ENCODE results near the gene KRTAP10-6. TPM values are rescaled to one million over a fixed set of nuclear protein-coding genes. Genes with fewer than 3 reads are reported as not detected.
"Not testable (repeated sequence)": the region's sequence is repeated elsewhere in the genome, so short reads cannot be mapped to it uniquely, and the experiment has no call there.

The KRTAP10-6 gene
- polyA plus RNA-seq, 4 donors: not detected

- WGBS, 3 donors: 83 to 87% (median 84%) methylated on average over 28 of the region's 28 CpGs
- DNase-seq (no peak), FAIRE-seq (no peak)
Measured at GRCh38 chr21:44614961-44615391, 22.7 kb upstream of the KRTAP10-6 start.

GRCh38 chr21:44614161-44614631 is 21.9 kb upstream of the KRTAP10-6 start:
- peaks cover 0 to 18% of the 10 kb centered on the region in 2 donors for H3K9me3 ChIP-seq (ENCODE audit: control insufficient read depth in 2 of 2, insufficient read depth in 1 of 2, low read depth in 1 of 2, low read length in 1 of 2)
- DNase-seq: no peak
- WGBS, 3 donors: 79 to 85% (median 79%) methylated on average over 20 of the region's 20 CpGs
- peaks cover 0 to 2% (median 0%) of the 10 kb centered on the region in 3 donors for H3K4me1 ChIP-seq (ENCODE audit: control insufficient read depth in 3 of 3, insufficient read depth in 2 of 3, low read depth in 1 of 3, low read length in 2 of 3)
- FAIRE-seq: no peak
- H3K27me3 ChIP-seq (ENCODE audit: control insufficient read depth in 3 of 3, insufficient read depth in 3 of 3, low read length in 3 of 3): peaks cover 0 to 2% (median 0%) of the 10 kb centered on the region in 3 donors
- no peak overlapping the region for H3K4me3 ChIP-seq (ENCODE audit: low read depth in 1 of 3, low read length in 3 of 3)
- no peak overlapping the region for H3K27ac ChIP-seq (ENCODE audit: low read depth in 1 of 3, low read length in 2 of 3)
- no peaks in the 10 kb centered on the region for H3K36me3 ChIP-seq (ENCODE audit: control insufficient read depth in 3 of 3, insufficient read depth in 2 of 3, low read depth in 1 of 3, low read length in 3 of 3)

More at GRCh38 chr21:44614961-44615391, 22.7 kb upstream of the KRTAP10-6 start:
- Histone ChIP-seq H3K9me3 (ENCODE audit: control insufficient read depth in 2 of 2, insufficient read depth in 1 of 2, low read depth in 1 of 2, low read length in 1 of 2) (peaks cover 0 to 18% of the 10 kb centered on the region in 2 donors), H3K27ac (ENCODE audit: low read depth in 1 of 3, low read length in 2 of 3) (no peak overlapping the region), H3K4me1 (ENCODE audit: control insufficient read depth in 3 of 3, insufficient read depth in 2 of 3, low read depth in 1 of 3, low read length in 2 of 3) (peaks cover 0 to 2% (median 0%) of the 10 kb centered on the region in 3 donors), H3K4me3 (ENCODE audit: low read depth in 1 of 3, low read length in 3 of 3) (no peak overlapping the region), H3K36me3 (ENCODE audit: control insufficient read depth in 3 of 3, insufficient read depth in 2 of 3, low read depth in 1 of 3, low read length in 3 of 3) (no peaks in the 10 kb centered on the region), H3K27me3 (ENCODE audit: control insufficient read depth in 3 of 3, insufficient read depth in 3 of 3, low read length in 3 of 3) (peaks cover 0 to 2% (median 0%) of the 10 kb centered on the region in 3 donors)

GRCh38 chr21:44613386-44614155 is 21.3 kb upstream of the KRTAP10-6 start:
- Histone ChIP-seq H3K4me1 (ENCODE audit: control insufficient read depth in 3 of 3, insufficient read depth in 2 of 3, low read depth in 1 of 3, low read length in 2 of 3) (peaks cover 0 to 2% (median 0%) of the 10 kb centered on the region in 3 donors), H3K9me3 (ENCODE audit: control insufficient read depth in 2 of 2, insufficient read depth in 1 of 2, low read depth in 1 of 2, low read length in 1 of 2) (peaks cover 0 to 18% of the 10 kb centered on the region in 2 donors), H3K27ac (ENCODE audit: low read depth in 1 of 3, low read length in 2 of 3) (no peak overlapping the region), H3K4me3 (ENCODE audit: low read depth in 1 of 3, low read length in 3 of 3) (no peak overlapping the region), H3K27me3 (ENCODE audit: control insufficient read depth in 3 of 3, insufficient read depth in 3 of 3, low read length in 3 of 3) (peaks cover 0 to 2% (median 0%) of the 10 kb centered on the region in 3 donors), H3K36me3 (ENCODE audit: control insufficient read depth in 3 of 3, insufficient read depth in 2 of 3, low read depth in 1 of 3, low read length in 3 of 3) (no peaks in the 10 kb centered on the region)
- FAIRE-seq: no peak
- 79 to 87% (median 86%) methylated on average over 20 to 26 of the region's 26 CpGs for WGBS, 3 donors
- DNase-seq: no peak

- H3K9me3 ChIP-seq (ENCODE audit: control insufficient read depth in 2 of 2, insufficient read depth in 1 of 2, low read depth in 1 of 2, low read length in 1 of 2): peaks cover 0 to 18% of the 10 kb centered on the region in 2 donors
- H3K27ac ChIP-seq (ENCODE audit: low read depth in 1 of 3, low read length in 2 of 3): no peak overlapping the region
- no peaks in the 10 kb centered on the region for H3K36me3 ChIP-seq (ENCODE audit: control insufficient read depth in 3 of 3, insufficient read depth in 2 of 3, low read depth in 1 of 3, low read length in 3 of 3)
- WGBS, 3 donors: 70 to 85% (median 77%) methylated on average over 12 to 13 of the region's 13 CpGs
- H3K27me3 ChIP-seq (ENCODE audit: control insufficient read depth in 3 of 3, insufficient read depth in 3 of 3, low read length in 3 of 3): peaks cover 0 to 2% (median 0%) of the 10 kb centered on the region in 3 donors
- H3K4me1 ChIP-seq (ENCODE audit: control insufficient read depth in 3 of 3, insufficient read depth in 2 of 3, low read depth in 1 of 3, low read length in 2 of 3): no peaks in the 10 kb centered on the region
- no peak overlapping the region for H3K4me3 ChIP-seq (ENCODE audit: low read depth in 1 of 3, low read length in 3 of 3)
- FAIRE-seq: no peak
- no peak for DNase-seq
Measured at GRCh38 chr21:44612669-44613229, 20.4 kb upstream of the KRTAP10-6 start.

DNA sequence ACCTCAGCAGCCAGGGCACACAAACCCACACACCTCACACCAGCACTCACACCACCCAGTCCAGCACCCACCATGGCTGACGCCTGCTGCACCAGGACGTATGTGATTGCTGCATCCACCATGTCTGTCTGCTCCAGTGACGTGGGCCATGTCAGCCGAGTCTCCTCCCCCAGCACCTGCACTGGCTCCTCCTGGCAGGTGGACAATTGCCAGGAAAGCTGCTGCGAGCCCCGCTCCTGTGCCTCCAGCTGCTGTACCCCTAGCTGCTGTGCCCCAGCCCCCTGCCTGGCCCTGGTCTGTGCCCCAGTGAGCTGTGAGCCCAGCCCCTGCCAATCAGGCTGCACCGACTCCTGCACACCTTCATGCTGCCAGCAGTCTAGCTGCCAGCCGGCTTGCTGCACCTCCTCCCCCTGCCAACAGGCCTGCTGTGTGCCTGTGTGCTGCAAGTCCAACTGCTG is 19.8 kb upstream of the KRTAP10-6 start, which contains the start of gene KRTAP10-8:
Gene KRTAP10-8, plus strand, starts transcription at position 51 of the 458 bp plus-strand sequence. Its CDS starts 22 bp downstream, at position 73.
- Histone ChIP-seq H3K27ac (ENCODE audit: low read depth in 1 of 3, low read length in 2 of 3) (no peak within 1 kb of the TSS), H3K27me3 (ENCODE audit: control insufficient read depth in 3 of 3, insufficient read depth in 3 of 3, low read length in 3 of 3) (peaks cover 0 to 2% (median 0%) of the 10 kb centered on the region in 3 donors), H3K36me3 (ENCODE audit: control insufficient read depth in 3 of 3, insufficient read depth in 2 of 3, low read depth in 1 of 3, low read length in 3 of 3) (no peaks in the 10 kb centered on the region), H3K4me3 (ENCODE audit: low read depth in 1 of 3, low read length in 3 of 3) (no peak within 1 kb of the TSS), H3K9me3 (ENCODE audit: control insufficient read depth in 2 of 2, insufficient read depth in 1 of 2, low read depth in 1 of 2, low read length in 1 of 2) (peaks cover 0 to 18% of the 10 kb centered on the region in 2 donors), H3K4me1 (ENCODE audit: control insufficient read depth in 3 of 3, insufficient read depth in 2 of 3, low read depth in 1 of 3, low read length in 2 of 3) (no peaks in the 10 kb centered on the region)
- WGBS, 3 donors: 41 to 84% (median 63%) methylated on average over 8 of the region's 8 CpGs
- FAIRE-seq (no peak), DNase-seq (no peak)

GRCh38 chr21:44611551-44611950 is 19.2 kb upstream of the KRTAP10-6 start:
- H3K4me3 ChIP-seq (ENCODE audit: low read depth in 1 of 3, low read length in 3 of 3): no peak overlapping the region
- no peak for DNase-seq
- H3K9me3 ChIP-seq (ENCODE audit: control insufficient read depth in 2 of 2, insufficient read depth in 1 of 2, low read depth in 1 of 2, low read length in 1 of 2): peaks cover 0 to 18% of the 10 kb centered on the region in 2 donors
- H3K4me1 ChIP-seq (ENCODE audit: control insufficient read depth in 3 of 3, insufficient read depth in 2 of 3, low read depth in 1 of 3, low read length in 2 of 3): no peaks in the 10 kb centered on the region
- WGBS, 3 donors: 72 to 84% (median 80%) methylated on average over 4 of the region's 4 CpGs
- H3K36me3 ChIP-seq (ENCODE audit: control insufficient read depth in 3 of 3, insufficient read depth in 2 of 3, low read depth in 1 of 3, low read length in 3 of 3): no peaks in the 10 kb centered on the region
- FAIRE-seq: no peak
- H3K27me3 ChIP-seq (ENCODE audit: control insufficient read depth in 3 of 3, insufficient read depth in 3 of 3, low read length in 3 of 3): peaks cover 0 to under 1% (median 0%) of the 10 kb centered on the region in 3 donors
- H3K27ac ChIP-seq (ENCODE audit: low read depth in 1 of 3, low read length in 2 of 3): no peak overlapping the region

DNA sequence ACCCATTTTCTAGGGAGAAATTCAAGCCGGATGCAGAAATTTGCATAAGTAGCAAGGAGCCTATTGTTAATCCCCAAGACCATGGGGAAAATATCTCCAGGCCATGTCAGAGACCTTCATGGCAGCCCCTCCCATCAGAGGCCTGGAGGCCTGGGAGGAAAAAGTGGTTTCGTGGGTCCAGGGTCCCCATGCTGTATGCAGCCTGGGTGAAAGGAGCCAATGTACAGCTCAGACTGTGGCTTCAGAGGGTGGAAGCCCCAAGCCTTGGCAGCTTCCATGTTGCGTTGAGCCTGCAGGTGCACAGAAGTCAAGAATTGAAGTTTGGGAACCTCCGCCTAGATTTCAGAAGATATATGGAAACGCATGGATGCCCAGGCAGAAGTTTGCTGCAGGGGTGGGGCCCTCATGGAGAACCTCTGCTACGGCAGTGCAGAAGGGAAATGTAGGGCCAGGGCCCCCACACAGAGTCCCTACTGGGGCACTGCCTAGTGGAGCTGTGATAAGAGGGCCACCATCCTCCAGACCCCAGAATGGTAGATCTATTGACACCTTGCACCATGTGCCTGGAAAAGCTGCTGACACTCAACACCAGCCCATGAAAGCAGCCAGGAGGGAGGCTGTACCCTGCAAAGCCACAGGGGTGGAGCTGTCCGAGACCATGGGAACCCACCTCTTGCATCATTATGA is 18.0 kb upstream of the KRTAP10-6 start:
- not testable (repeated sequence) for H3K36me3 ChIP-seq (ENCODE audit: control insufficient read depth in 3 of 3, insufficient read depth in 2 of 3, low read depth in 1 of 3, low read length in 3 of 3); H3K27ac ChIP-seq (ENCODE audit: low read depth in 1 of 3, low read length in 2 of 3); FAIRE-seq; H3K27me3 ChIP-seq (ENCODE audit: control insufficient read depth in 3 of 3, insufficient read depth in 3 of 3, low read length in 3 of 3); H3K4me1 ChIP-seq (ENCODE audit: control insufficient read depth in 3 of 3, insufficient read depth in 2 of 3, low read depth in 1 of 3, low read length in 2 of 3); DNase-seq; H3K4me3 ChIP-seq (ENCODE audit: low read depth in 1 of 3, low read length in 3 of 3)
- peaks cover 0 to 18% of the 10 kb centered on the region in 2 donors for H3K9me3 ChIP-seq (ENCODE audit: control insufficient read depth in 2 of 2, insufficient read depth in 1 of 2, low read depth in 1 of 2, low read length in 1 of 2)
- WGBS, 3 donors: 92 to 93% (median 92%) methylated on average over 7 of the region's 7 CpGs

- Histone ChIP-seq H3K9me3 (ENCODE audit: control insufficient read depth in 2 of 2, insufficient read depth in 1 of 2, low read depth in 1 of 2, low read length in 1 of 2) (peaks cover 0 to 18% of the 10 kb centered on the region in 2 donors), H3K4me3 (ENCODE audit: low read depth in 1 of 3, low read length in 3 of 3) (no peak overlapping the region), H3K36me3 (ENCODE audit: control insufficient read depth in 3 of 3, insufficient read depth in 2 of 3, low read depth in 1 of 3, low read length in 3 of 3) (no peaks in the 10 kb centered on the region), H3K27me3 (ENCODE audit: control insufficient read depth in 3 of 3, insufficient read depth in 3 of 3, low read length in 3 of 3) (no peaks in the 10 kb centered on the region), H3K4me1 (ENCODE audit: control insufficient read depth in 3 of 3, insufficient read depth in 2 of 3, low read depth in 1 of 3, low read length in 2 of 3) (no peaks in the 10 kb centered on the region), H3K27ac (ENCODE audit: low read depth in 1 of 3, low read length in 2 of 3) (no peak overlapping the region)
- DNase-seq (no peak), FAIRE-seq (no peak)
Measured at GRCh38 chr21:44609193-44609592, 16.9 kb upstream of the KRTAP10-6 start.

Measured in small intestine (tissue), 7 donors.